HG03457 (cell line): ENCODE results near the gene OPTN.
"Not testable (repeated sequence)": the region's sequence is repeated elsewhere in the genome, so short reads cannot be mapped to it uniquely, and the experiment has no call there.

ENCODE experiments used
- ATAC-seq: cut with Tn5 transposase; IDR thresholded peaks from one replicate; pipeline ENCODE4 v1.9.1; 2021; ENCODE audit warnings: moderate number of reproducible peaks; ENCODE audit not compliant: unreplicated experiment

OPTN gene

GRCh38 chr10:13089345-13089744, 10.6 kb upstream of the OPTN start:
- no peak for ATAC-seq

- ATAC-seq = no peak
Measured at GRCh38 chr10:13090289-13090688, 9.7 kb upstream of the OPTN start.

- ATAC-seq = no peak
Measured at GRCh38 chr10:13091801-13092200, 8.2 kb upstream of the OPTN start.

GRCh38 chr10:13092291-13093102, 7.5 kb upstream of the OPTN start:
- no peak for ATAC-seq

- not testable (repeated sequence) for ATAC-seq
Measured at GRCh38 chr10:13094082-13094481, 5.9 kb upstream of the OPTN start.

GRCh38 chr10:13095094-13095493, 4.9 kb upstream of the OPTN start:
- no peak for ATAC-seq

- no peak for ATAC-seq
Measured at GRCh38 chr10:13095929-13096328, 4.0 kb upstream of the OPTN start.

- peak; percentile 30 for ATAC-seq
Measured at GRCh38 chr10:13099144-13099665, 758 bp upstream of the OPTN start.

GRCh38 chr10:13100349-13101294, 659 bp downstream of the OPTN start:
- peak; percentile 16 for ATAC-seq

- ATAC-seq = no peak
Measured at GRCh38 chr10:13102002-13102794, 2.2 kb downstream of the OPTN start.

- ATAC-seq = no peak
Measured at GRCh38 chr10:13103554-13103953, 3.6 kb downstream of the OPTN start.

- no peak for ATAC-seq
Measured at GRCh38 chr10:13104697-13105096, 4.7 kb downstream of the OPTN start.

- ATAC-seq = no peak
Measured at GRCh38 chr10:13105184-13105583, 5.2 kb downstream of the OPTN start.

GRCh38 chr10:13106387-13107045, 6.6 kb downstream of the OPTN start:
- no peak for ATAC-seq

GRCh38 chr10:13110908-13111307, 10.9 kb downstream of the OPTN start:
- ATAC-seq = no peak

GRCh38 chr10:13113544-13113943, 13.6 kb downstream of the OPTN start:
- no peak for ATAC-seq

GRCh38 chr10:13115832-13116803, 16.2 kb downstream of the OPTN start:
- no peak for ATAC-seq

- no peak for ATAC-seq
Measured at GRCh38 chr10:13117841-13118783, 18.1 kb downstream of the OPTN start.
